Measurements from ENCODE around the gene SMIM8. TPM values are rescaled to one million over a fixed set of nuclear protein-coding genes. Genes with fewer than 3 reads are reported as not detected.

Gene SMIM8
- 13.5 and 17.4 TPM in 2 replicates for total RNA-seq
- long read RNA-seq, transcript SMIM8-201 (3 exons, 2,405 nt), result major isoform, 36 of 48 reads
- long read RNA-seq, partial matches to known transcripts, result 5 of 48 reads
- long read RNA-seq, other reads (novel, unspliced or antisense), result 7 of 48 reads

GRCh38 chr6:87322304-87323212 is at the start of gene SMIM8:
TSS of gene SMIM8 (plus strand) at chr6:87322588. CDS start at chr6:87337032, 14,444 bp downstream.
- peaks cover 9% of the 10 kb centered on the region for H3K4me1 Mint-ChIP-seq
- TF ChIP-seq CTCF (conservative IDR thresholded peaks at IDR 0.05), result peak; percentile 98
- no peaks in the 10 kb centered on the region for H3K27me3 Mint-ChIP-seq (ENCODE audit: low read depth)
- H3K4me3 Mint-ChIP-seq, result peak within 1 kb of the TSS; percentile 99
- peak within 1 kb of the TSS; percentile 94 for H3K27ac Mint-ChIP-seq (ENCODE audit: unreplicated experiment)
- peaks cover 4% of the 10 kb centered on the region for H3K9me3 Mint-ChIP-seq
- DNase-seq (ENCODE audit: low read depth, low spot score), result peak; percentile 83
- H3K36me3 Mint-ChIP-seq (ENCODE audit: low read depth), result peaks cover 16% of the 10 kb centered on the region

- DNase-seq (ENCODE audit: low read depth, low spot score), result no peak
- H3K9me3 Mint-ChIP-seq, result no peaks in the 10 kb centered on the region
- H3K4me3 Mint-ChIP-seq, result no peak overlapping the region
- peaks cover 2% of the 10 kb centered on the region for H3K36me3 Mint-ChIP-seq (ENCODE audit: low read depth)
- H3K4me1 Mint-ChIP-seq, result no peaks in the 10 kb centered on the region
- TF ChIP-seq CTCF (conservative IDR thresholded peaks at IDR 0.05), result no peak
- H3K27ac Mint-ChIP-seq (ENCODE audit: unreplicated experiment), result no peak overlapping the region
- H3K27me3 Mint-ChIP-seq (ENCODE audit: low read depth), result no peaks in the 10 kb centered on the region
Measured at GRCh38 chr6:87274660-87275274, 47.6 kb upstream of the SMIM8 start.

- Mint-ChIP-seq H3K4me3 (no peak overlapping the region), H3K27ac (ENCODE audit: unreplicated experiment) (no peak overlapping the region), H3K4me1 (no peaks in the 10 kb centered on the region), H3K9me3 (no peaks in the 10 kb centered on the region), H3K27me3 (ENCODE audit: low read depth) (no peaks in the 10 kb centered on the region), H3K36me3 (ENCODE audit: low read depth) (no peaks in the 10 kb centered on the region)
- TF ChIP-seq CTCF (conservative IDR thresholded peaks at IDR 0.05), result no peak
- DNase-seq (ENCODE audit: low read depth, low spot score), result no peak
Measured at GRCh38 chr6:87276624-87277023, 45.8 kb upstream of the SMIM8 start.

GRCh38 chr6:87277123-87277522 is 45.3 kb upstream of the SMIM8 start:
- TF ChIP-seq CTCF (conservative IDR thresholded peaks at IDR 0.05), result peak; percentile 59
- Mint-ChIP-seq H3K27me3 (ENCODE audit: low read depth) (no peaks in the 10 kb centered on the region), H3K4me1 (no peaks in the 10 kb centered on the region), H3K36me3 (ENCODE audit: low read depth) (no peaks in the 10 kb centered on the region), H3K4me3 (no peak overlapping the region), H3K9me3 (no peaks in the 10 kb centered on the region), H3K27ac (ENCODE audit: unreplicated experiment) (no peak overlapping the region)
- DNase-seq (ENCODE audit: low read depth, low spot score), result no peak

- Mint-ChIP-seq H3K4me3 (no peak overlapping the region), H3K4me1 (no peaks in the 10 kb centered on the region), H3K36me3 (ENCODE audit: low read depth) (no peaks in the 10 kb centered on the region), H3K9me3 (no peaks in the 10 kb centered on the region), H3K27me3 (ENCODE audit: low read depth) (no peaks in the 10 kb centered on the region), H3K27ac (ENCODE audit: unreplicated experiment) (no peak overlapping the region)
- DNase-seq (ENCODE audit: low read depth, low spot score), result no peak
- no peak for TF ChIP-seq CTCF (conservative IDR thresholded peaks at IDR 0.05)
Measured at GRCh38 chr6:87279196-87279595, 43.2 kb upstream of the SMIM8 start.

Data from neural crest cell (in vitro differentiated cells).